ENCODE data around the gene AKAIN1. TPM values are rescaled to one million over a fixed set of nuclear protein-coding genes. Genes with fewer than 3 reads are reported as not detected.

The AKAIN1 gene
- total RNA-seq, 2 donors from 2014 or later: not detected

DNA sequence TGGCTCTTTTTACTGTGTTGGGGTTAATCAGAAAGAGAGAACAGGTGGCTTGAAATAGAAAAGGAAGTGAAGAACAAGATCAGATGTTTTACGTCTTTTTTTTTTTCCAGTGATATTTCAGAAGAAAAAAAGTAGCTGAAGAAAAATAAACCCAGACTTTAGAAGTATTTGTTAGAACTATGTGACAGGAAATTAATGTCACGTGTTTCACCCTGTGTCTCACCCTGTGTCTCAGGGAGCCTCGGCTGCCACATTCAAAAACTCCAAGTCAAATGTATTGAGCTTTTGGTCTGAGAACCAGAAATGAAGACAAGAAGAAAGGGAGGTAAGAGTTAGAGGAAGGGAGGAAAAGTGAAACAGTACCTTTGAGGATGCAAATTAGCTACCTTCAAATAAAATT, 38.0 kb downstream of the AKAIN1 start:
- Mint-ChIP-seq H3K36me3 (ENCODE audit: low read depth) (no peaks in the 10 kb centered on the region), H3K27ac (no peak overlapping the region), H3K4me1 (no peaks in the 10 kb centered on the region), H3K9me3 (no peaks in the 10 kb centered on the region), H3K27me3 (ENCODE audit: insufficient read depth) (no peaks in the 10 kb centered on the region), H3K4me3 (no peak overlapping the region)
- WGBS, 2 experiments (ENCODE audit: insufficient coverage in 1 of 2, insufficient read length in 1 of 2): 85 to 86% methylated on average over 3 of the region's 3 CpGs
- Histone ChIP-seq H3K4me1 (ENCODE audit: control insufficient read depth, insufficient read depth, low read length) (no peaks in the 10 kb centered on the region), H3K9me3 (ENCODE audit: control insufficient read depth, low read length) (no peaks in the 10 kb centered on the region), H3K4me3 (ENCODE audit: low read length) (no peak overlapping the region), H3K27ac (ENCODE audit: low read depth, low read length) (no peak overlapping the region), H3K27me3 (ENCODE audit: control insufficient read depth, insufficient read depth, low read length, poor library complexity, severe bottlenecking) (no peaks in the 10 kb centered on the region), H3K9ac (ENCODE audit: extremely low read depth, low read length, poor library complexity, severe bottlenecking) (no peak overlapping the region), H3K36me3 (ENCODE audit: control insufficient read depth, insufficient read depth, low read length) (no peaks in the 10 kb centered on the region)
- TF ChIP-seq, protein P1, sequence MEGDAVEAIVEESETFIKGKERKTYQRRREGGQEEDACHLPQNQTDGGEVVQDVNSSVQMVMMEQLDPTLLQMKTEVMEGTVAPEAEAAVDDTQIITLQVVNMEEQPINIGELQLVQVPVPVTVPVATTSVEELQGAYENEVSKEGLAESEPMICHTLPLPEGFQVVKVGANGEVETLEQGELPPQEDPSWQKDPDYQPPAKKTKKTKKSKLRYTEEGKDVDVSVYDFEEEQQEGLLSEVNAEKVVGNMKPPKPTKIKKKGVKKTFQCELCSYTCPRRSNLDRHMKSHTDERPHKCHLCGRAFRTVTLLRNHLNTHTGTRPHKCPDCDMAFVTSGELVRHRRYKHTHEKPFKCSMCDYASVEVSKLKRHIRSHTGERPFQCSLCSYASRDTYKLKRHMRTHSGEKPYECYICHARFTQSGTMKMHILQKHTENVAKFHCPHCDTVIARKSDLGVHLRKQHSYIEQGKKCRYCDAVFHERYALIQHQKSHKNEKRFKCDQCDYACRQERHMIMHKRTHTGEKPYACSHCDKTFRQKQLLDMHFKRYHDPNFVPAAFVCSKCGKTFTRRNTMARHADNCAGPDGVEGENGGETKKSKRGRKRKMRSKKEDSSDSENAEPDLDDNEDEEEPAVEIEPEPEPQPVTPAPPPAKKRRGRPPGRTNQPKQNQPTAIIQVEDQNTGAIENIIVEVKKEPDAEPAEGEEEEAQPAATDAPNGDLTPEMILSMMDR (conservative IDR thresholded peaks at IDR 0.05): no peak
- no peak for DNase-seq

DNA sequence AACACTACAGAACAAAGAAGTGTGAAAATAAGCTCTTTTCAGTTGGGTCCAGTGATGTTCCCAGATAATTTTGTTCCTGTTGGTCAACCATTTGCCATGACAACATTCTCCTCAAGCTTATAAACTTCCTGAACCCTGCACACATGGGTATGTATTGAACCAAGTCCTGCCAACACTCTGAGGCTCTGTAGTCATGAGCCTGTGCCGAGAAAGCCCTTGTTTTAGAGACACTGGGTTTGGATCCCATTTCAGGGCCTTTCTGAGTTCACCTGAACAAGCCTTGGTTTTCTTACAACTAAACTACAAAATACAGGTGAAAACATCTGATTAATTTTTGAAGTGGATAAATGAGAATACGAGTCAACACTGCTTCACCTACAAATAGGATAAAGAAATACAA, 38.5 kb downstream of the AKAIN1 start:
- Histone ChIP-seq H3K27me3 (ENCODE audit: control insufficient read depth, insufficient read depth, low read length, poor library complexity, severe bottlenecking) (no peaks in the 10 kb centered on the region), H3K9ac (ENCODE audit: extremely low read depth, low read length, poor library complexity, severe bottlenecking) (no peak overlapping the region), H3K9me3 (ENCODE audit: control insufficient read depth, low read length) (no peaks in the 10 kb centered on the region), H3K4me3 (ENCODE audit: low read length) (no peak overlapping the region), H3K36me3 (ENCODE audit: control insufficient read depth, insufficient read depth, low read length) (no peaks in the 10 kb centered on the region), H3K4me1 (ENCODE audit: control insufficient read depth, insufficient read depth, low read length) (no peaks in the 10 kb centered on the region), H3K27ac (ENCODE audit: low read depth, low read length) (no peak overlapping the region)
- no peaks in the 10 kb centered on the region for H3K27me3 Mint-ChIP-seq (ENCODE audit: insufficient read depth)
- DNase-seq: no peak
- no peak overlapping the region for H3K4me3 Mint-ChIP-seq
- H3K9me3 Mint-ChIP-seq: no peaks in the 10 kb centered on the region
- no peaks in the 10 kb centered on the region for H3K4me1 Mint-ChIP-seq
- no peak overlapping the region for H3K27ac Mint-ChIP-seq
- 91 to 100% methylated on average over 1 of the region's 2 CpGs for WGBS, 2 experiments (ENCODE audit: insufficient coverage in 1 of 2, insufficient read length in 1 of 2)
- TF ChIP-seq, protein P1 (conservative IDR thresholded peaks at IDR 0.05): no peak
- H3K36me3 Mint-ChIP-seq (ENCODE audit: low read depth): no peaks in the 10 kb centered on the region

DNA sequence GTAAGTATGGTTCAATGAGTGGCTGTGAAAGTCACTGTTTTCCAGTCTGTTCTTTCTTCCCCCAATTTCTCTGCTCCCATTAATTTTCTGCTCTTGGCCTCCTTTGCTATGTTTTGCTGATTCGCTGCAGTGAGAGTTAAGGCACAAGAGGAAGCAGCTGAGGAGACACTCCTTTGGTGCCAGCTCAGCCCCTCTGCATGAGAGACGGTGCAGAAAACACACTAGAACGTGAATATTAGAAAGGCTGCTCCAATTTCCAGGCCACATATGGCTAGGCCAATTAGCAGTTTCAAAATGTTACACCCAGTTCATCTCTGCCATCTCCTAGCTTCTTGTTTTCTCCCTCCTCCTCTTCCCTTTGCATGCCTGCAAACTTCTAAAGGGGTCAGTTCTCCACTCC, 38.9 kb downstream of the AKAIN1 start:
- Histone ChIP-seq H3K4me3 (ENCODE audit: low read length) (no peak overlapping the region), H3K4me1 (ENCODE audit: control insufficient read depth, insufficient read depth, low read length) (no peaks in the 10 kb centered on the region), H3K27me3 (ENCODE audit: control insufficient read depth, insufficient read depth, low read length, poor library complexity, severe bottlenecking) (no peaks in the 10 kb centered on the region), H3K36me3 (ENCODE audit: control insufficient read depth, insufficient read depth, low read length) (no peaks in the 10 kb centered on the region), H3K9me3 (ENCODE audit: control insufficient read depth, low read length) (no peaks in the 10 kb centered on the region), H3K27ac (ENCODE audit: low read depth, low read length) (no peak overlapping the region), H3K9ac (ENCODE audit: extremely low read depth, low read length, poor library complexity, severe bottlenecking) (no peak overlapping the region)
- Mint-ChIP-seq H3K4me1 (no peaks in the 10 kb centered on the region), H3K36me3 (ENCODE audit: low read depth) (no peaks in the 10 kb centered on the region), H3K27ac (peak overlapping the region; percentile 35), H3K27me3 (ENCODE audit: insufficient read depth) (no peaks in the 10 kb centered on the region), H3K9me3 (no peaks in the 10 kb centered on the region), H3K4me3 (no peak overlapping the region)
- TF ChIP-seq, protein P1 (conservative IDR thresholded peaks at IDR 0.05): no peak
- DNase-seq: no peak
- 86 to 94% methylated on average over 3 of the region's 3 CpGs for WGBS, 2 experiments (ENCODE audit: insufficient coverage in 1 of 2, insufficient read length in 1 of 2)
